ENCODE measurements around the gene NUDT22.
A peak's percentile ranks its signal among the peaks of the same experiment; 100 is the strongest.

NUDT22 gene

DNA sequence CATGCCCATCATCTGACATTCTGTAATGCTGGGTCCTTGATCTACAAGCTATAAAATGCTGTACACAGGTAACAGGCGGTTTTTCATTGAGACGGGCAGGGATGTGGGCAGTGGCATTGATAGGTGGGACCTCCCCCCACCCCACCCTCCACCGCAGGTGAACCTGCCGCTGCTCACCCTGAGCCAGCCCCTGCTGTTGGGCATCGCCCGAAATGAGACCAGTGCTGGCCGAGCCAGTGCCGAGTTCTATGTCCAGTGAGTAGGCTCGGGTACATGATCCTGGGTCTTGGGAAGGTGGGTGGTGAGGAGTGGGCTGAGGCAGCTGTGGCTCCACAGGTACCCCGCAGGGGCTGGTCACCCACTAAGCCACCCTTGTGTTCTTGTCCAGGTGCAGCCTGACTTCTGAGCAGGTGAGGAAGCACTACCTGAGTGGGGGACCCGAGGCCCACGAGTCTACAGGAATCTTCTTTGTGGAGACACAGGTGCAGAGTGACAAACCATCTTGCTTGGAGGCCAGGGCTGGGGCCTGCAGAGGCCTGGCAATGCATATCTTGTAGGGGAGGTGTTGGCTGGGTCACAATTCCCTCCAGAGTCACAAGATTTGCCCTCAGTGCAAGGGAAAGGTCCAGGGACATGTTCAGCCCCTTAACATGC is 3.1 kb downstream of the NUDT22 start:
- no peak for DNase-seq (ENCODE audit: low spot score)

GRCh38 chr11:64229744-64230170 is 3.7 kb downstream of the NUDT22 start:
- DNase-seq (ENCODE audit: low spot score) = no peak

DNA sequence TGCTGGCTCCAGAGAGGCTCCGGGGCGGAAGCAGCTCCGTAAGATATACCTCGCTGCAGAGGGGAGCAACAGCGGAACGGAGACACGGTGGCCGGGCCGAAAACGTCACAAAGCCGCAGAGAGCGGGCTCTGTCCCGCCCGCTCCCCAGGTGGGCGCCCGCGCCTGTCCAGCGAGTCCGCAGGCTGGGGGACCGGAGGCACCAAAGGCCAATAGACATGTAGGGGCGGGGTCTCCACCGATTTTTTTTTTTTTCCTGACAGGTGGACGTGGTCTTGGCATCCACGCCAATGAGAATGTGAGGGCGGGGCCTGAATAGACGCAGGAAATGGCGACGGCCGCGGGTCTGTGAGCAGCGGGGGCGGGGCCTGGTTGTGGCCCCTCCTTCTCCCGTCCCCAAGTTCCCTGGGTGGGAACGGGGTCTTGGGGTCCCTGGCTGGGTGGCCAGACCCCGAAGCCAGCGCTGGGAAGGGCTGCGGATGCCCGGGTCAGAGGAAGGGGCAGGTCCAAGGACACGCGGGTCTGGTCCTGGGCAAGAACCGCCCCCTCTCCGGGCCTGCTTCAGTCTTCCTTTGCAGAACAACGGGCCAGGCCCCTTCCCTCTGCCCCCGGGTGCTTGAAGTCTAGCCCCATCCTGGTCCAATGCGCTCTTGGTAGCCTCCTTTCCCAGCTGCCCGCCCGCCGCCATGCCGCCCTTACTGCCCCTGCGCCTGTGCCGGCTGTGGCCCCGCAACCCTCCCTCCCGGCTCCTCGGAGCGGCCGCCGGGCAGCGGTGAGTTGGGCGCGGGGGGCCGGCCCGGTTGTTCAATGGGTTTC is 4.3 kb downstream of the NUDT22 start, which contains the start of gene DNAJC4:
Gene DNAJC4 (plus strand): TSS at position 378 of the 814 bp plus-strand sequence. CDS start 307 bp downstream, at position 685.
- DNase-seq (ENCODE audit: low spot score) = peak; percentile 90

DNA sequence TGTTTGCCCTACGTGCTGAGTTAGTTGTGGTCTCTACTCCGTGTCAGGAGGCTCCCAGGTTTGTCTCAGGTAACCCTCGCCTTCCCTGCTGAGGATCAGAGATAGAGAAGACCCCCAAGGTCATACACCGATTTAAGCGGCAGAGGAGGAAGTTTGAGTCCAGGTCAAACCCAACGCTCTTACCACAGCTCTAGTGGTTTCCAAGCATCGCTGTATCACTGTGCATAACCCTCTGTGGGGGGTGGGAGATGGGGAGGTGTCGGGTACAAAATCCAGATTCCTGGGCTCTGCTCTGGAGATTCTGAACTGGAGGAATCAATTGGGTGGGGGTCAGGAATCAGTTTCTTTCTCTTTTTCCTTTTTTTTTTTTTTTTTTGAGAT is 4.9 kb downstream of the NUDT22 start:
- DNase-seq (ENCODE audit: low spot score) = no peak

- DNase-seq (ENCODE audit: low spot score) = no peak
Measured at GRCh38 chr11:64231546-64231945, 5.5 kb downstream of the NUDT22 start.

DNA sequence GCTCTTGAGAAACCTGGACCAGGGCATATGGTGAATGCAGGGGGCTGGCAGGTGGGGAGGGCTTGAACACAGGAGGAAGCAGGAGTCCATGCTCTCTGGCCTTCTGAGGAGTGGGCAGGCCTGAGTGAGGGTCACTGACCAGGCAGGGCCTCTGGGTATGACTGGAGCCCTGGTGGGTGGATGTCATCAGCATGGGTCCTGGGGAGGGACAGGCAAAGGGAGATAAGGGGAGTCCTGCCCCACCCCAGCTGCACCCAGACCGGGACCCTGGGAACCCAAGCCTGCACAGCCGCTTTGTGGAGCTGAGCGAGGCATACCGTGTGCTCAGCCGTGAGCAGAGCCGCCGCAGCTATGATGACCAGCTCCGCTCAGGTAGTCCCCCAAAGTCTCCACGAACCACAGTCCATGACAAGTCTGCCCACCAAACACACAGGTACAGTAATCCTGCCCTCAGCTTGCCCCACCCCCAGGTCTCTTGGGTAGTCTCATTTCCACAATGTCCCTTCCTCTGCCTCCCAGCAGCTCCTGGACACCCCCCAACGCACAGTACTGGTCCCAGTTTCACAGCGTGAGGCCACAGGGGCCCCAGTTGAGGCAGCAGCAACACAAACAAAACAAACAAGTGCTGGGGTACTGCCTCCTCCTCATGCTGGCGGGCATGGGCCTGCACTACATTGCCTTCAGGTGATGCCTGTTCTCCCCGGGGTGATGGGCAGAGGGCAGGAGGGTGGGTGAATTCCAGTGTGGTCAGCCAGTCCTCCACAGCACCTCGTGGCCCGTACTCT is 6.3 kb downstream of the NUDT22 start:
- no peak for DNase-seq (ENCODE audit: low spot score)

- no peak for DNase-seq (ENCODE audit: low spot score)
Measured at GRCh38 chr11:64232967-64233315, 6.9 kb downstream of the NUDT22 start.

DNA sequence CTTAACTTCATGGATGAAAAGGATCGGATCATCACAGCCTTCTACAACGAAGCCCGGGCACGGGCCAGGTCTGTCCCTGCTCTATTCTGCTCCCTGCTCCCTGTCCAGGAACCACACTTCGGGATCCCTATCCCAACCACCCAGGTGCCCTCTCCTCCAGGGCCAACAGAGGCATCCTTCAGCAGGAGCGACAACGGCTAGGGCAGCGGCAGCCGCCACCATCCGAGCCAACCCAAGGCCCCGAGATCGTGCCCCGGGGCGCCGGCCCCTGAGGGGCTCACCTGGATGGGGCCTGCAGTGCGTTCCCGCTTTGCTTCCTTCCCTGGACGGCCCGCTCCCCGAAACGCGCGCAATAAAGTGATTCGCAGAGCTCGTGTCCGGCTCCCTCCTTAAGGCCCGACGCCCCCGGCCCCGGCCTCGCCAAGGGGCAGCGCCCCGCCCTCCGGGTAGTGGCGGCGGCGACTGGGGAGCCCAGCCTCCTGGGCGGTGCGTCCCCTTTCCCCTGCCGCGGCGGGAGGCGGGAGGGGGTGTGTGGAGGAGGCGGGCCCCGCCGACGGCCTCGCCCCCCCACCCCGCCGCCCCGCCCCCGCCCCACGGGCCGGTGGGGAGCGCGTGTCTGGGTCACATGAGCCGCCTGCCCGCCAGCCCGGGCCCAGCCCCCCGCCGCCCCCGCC is 8.0 kb downstream of the NUDT22 start, which contains the start of gene VEGFB:
Gene VEGFB (plus strand): TSS at position 672 of the 674 bp plus-strand sequence. CDS start 250 bp downstream, outside the sequence.
- peak; percentile 42 for DNase-seq (ENCODE audit: low spot score)

GRCh38 chr11:64234647-64235379 is 8.7 kb downstream of the NUDT22 start:
- peak; percentile 51 for DNase-seq (ENCODE audit: low spot score)

DNA sequence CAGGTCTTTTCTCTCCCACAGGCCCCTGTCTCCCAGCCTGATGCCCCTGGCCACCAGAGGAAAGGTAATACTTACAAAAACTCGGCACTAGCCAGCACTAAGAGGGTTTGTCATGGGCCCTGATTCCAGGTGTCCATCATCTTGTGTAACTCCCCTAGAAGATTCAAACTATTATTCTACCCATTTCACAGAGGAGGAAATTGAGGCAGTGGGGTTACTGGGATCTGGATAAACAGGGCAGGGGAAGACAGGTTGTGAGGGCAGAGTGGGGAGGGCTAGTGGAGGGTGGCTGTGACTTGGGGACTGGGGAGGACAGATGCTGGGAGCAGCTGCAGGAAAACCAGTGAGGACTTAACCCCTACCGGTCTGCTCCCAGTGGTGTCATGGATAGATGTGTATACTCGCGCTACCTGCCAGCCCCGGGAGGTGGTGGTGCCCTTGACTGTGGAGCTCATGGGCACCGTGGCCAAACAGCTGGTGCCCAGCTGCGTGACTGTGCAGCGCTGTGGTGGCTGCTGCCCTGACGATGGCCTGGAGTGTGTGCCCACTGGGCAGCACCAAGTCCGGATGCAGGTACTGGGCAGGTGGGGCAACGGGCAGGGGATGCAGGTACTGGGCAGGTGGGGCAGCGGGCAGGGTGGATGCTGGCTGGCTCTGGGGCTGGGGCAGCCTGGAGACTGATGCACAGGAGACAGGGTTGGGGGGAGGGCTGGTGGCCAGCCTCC is 9.5 kb downstream of the NUDT22 start:
- DNase-seq (ENCODE audit: low spot score) = no peak

- no peak for DNase-seq (ENCODE audit: low spot score)
Measured at GRCh38 chr11:64237484-64237951, 11.4 kb downstream of the NUDT22 start.

GRCh38 chr11:64238076-64238475 is 12.0 kb downstream of the NUDT22 start:
- DNase-seq (ENCODE audit: low spot score) = no peak

DNA sequence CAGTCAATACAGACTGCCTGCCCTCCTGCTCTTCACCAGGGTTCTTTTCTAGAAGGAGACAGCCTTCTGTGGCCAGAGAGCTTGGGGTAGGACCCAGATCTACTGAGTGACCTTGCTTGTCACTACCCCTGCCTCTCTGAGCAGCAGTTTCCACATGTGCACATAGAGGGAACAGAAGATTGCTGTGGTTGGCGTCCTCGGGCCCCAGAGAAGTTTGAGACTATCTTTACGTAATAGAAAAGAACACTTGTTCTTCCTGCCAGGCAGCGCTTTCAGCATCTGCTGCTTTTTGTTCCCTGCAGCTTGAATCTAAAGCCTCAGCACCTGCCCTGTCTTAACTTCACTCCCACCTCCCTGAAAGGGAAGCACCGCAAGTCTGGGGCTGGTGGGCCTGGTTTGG is 12.9 kb downstream of the NUDT22 start:
- no peak for DNase-seq (ENCODE audit: low spot score)

GRCh38 chr11:64239662-64240434 is 13.8 kb downstream of the NUDT22 start:
- no peak for DNase-seq (ENCODE audit: low spot score)

DNA sequence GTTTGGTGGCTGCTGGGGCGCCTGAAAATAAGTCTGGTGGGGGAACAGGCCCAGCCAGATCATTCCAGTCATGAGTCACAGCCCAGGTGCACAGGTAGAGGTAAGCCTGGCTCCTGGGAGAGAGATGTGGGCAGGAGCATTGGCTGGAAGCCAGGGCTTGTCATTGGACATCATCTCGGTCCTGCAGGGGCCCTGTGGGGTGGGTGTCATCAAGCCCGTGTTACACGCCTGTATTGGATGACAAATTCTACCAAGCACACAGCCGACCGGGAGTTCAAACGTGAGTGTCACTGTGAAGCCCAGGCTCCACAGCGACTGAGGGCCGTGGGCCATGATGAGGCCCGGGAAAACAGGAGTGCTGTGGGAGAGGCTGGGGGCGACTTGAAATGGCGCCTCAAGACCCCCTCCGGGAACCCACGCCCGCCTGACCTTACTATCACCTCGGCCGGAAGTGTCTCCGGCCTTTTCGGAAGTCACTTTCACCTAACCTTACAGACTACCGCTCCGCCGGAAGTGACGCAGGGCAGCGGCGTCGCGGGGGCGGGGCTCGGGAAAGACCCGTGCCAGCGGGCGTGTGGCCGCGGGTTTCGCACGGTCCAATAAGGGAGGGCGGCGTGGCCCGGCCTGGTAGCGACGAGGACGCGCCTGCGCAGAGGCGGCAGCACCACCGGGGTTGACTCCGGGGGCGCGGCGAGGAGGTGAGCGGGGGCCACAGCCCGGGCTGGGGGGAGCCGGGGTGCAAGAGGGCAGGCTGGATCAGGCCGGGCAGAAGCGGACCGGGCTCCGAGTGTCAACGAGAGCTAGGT is 14.6 kb downstream of the NUDT22 start, which contains the start of gene FKBP2:
Gene FKBP2 (plus strand): TSS at position 661 of the 806 bp plus-strand sequence. CDS start 1,293 bp downstream, outside the sequence.
- DNase-seq (ENCODE audit: low spot score) = peak; percentile 99

DNA sequence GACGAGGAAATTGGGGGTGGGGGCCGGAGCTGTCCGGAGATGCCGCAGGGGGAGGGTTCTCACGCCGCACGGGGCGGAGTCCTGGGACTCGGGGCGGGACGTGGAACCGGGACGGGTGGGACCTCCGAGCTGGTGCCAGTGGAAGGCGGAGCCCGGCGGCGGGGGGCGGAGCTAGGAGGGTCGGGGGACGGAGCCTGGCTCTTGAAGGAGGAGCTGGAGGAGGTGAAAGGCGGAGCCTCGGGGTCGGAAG is 15.1 kb downstream of the NUDT22 start:
- DNase-seq (ENCODE audit: low spot score) = peak; percentile 100

DNA sequence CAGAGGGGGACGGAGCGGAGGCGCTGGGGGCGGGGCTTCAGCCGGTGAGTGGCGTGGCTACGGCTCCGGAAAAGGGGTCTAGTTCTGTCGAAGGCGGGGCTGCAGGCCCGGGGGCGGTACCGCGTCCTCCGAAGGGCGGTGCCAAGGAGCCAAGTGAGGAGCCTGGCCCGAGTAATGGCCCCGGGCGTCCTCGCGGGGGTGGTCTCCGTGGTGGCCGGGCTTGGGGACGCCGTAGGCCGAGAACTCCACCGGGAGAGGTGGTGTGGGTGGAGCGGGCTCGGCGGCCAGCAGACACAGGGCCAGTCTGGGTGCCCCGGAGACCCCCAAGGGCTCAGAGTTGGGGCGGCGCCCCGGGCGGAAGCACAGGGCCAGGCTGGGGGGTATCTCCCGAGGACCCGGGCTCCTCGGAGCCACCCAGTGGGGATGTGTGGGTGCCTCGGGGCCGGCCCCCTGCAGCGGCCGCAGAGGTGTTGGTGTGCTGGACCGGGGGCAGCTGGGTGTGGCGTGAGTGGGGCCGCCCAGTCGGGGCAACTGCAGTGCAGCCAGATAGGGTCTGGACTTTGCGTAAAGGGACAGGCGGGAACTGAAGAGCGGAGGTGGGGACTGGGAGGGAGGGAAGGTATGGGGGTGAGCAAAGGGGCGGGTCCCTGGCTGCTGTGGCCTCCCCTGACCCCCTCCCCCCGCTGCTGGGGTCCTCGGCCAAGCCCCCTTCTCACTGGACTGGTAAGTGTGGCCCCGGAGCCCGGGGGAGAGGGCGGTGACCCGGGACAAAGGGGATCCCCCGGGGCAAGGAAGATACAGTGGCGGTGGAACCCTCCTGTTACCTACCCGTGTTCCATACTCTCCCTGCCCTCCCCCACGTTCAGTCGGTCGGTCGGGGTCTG is 15.7 kb downstream of the NUDT22 start:
- DNase-seq (ENCODE audit: low spot score) = no peak

All from hematopoietic multipotent progenitor cell treated with erythropoietin and hydrocortisone succinate and interleukin-3 and kit ligand, for 17 days (in vitro differentiated cells).